Endothelial cell of umbilical vein (primary cell): ENCODE data around the gene ULBP3. TPM values are rescaled to one million over a fixed set of nuclear protein-coding genes. Genes with fewer than 3 reads are reported as not detected.

Source experiments
- BruUV-seq: library from RNA; stranded (reverse); fragments of 400-500 nt; replicated peaks from 2 replicates; lab custom pipeline; 2021; lab: Mats Ljungman, UMichigan
- CTCF ChIA-PET: fragments of 300-600, 350-600 bp; sonication (Branson Sonifier 250); formaldehyde crosslinking; loops from one replicate; lab custom pipeline; 2021; ENCODE audit warnings: antibody characterized with exemption, inconsistent platforms; lab: Charles Lee
- POLR2A ChIA-PET: fragments of 300-600, 350-600 bp; sonication (Branson Sonifier 250); formaldehyde crosslinking; loops from one replicate; lab custom pipeline; 2021; ENCODE audit warnings: antibody characterized with exemption, inconsistent platforms; lab: Charles Lee
- DNase-seq: peaks from one replicate; pipeline ENCODE4 v3.0.0-alpha.2; 2011; ENCODE audit warnings: low read depth, low spot score
- FAIRE-seq: peaks from 2 replicates; lab custom pipeline; 2011; peaks lifted over from hg19 to GRCh38; lab: Jason Lieb, UNC
- H2AFZ ChIP-seq: 2 replicates; pipeline ENCODE4 v1.6.0; 2012; ENCODE audit warnings: low read depth, low read length, control low read depth, inconsistent platforms
- H3K27ac ChIP-seq: 2 replicates; pipeline ENCODE4 v1.5.1; 2011; ENCODE audit warnings: low read depth, mild to moderate bottlenecking, control low read depth, low read length, moderate library complexity; ENCODE audit not compliant: insufficient read depth
- H3K27me3 ChIP-seq, 2 experiments: 2 replicates each; pipeline versions ENCODE4 v1.6.0 to v1.6.1; 2011; ENCODE audit warnings: low read length in 2 of 2, mixed read lengths in 1 of 2; ENCODE audit not compliant: control insufficient read depth in 2 of 2, insufficient read depth in 2 of 2
- H3K36me3 ChIP-seq, 2 experiments: 2 replicates in 1 of 2; 3 replicates in 1 of 2; pipeline ENCODE4 v1.5.1; 2011; ENCODE audit warnings: low read length in 2 of 2, mild to moderate bottlenecking in 1 of 2, moderate library complexity in 1 of 2; ENCODE audit not compliant: control insufficient read depth in 2 of 2, insufficient read depth in 2 of 2; ENCODE audit errors: extremely low read depth in 1 of 2
- H3K4me1 ChIP-seq: 3 replicates; pipeline ENCODE4 v1.5.1; 2011; ENCODE audit warnings: mild to moderate bottlenecking, low read length; ENCODE audit not compliant: control insufficient read depth, insufficient read depth; ENCODE audit errors: extremely low read depth
- H3K4me2 ChIP-seq: 2 replicates; pipeline ENCODE4 v1.6.1; 2011; ENCODE audit warnings: low read length, control low read depth, mixed read lengths; ENCODE audit not compliant: insufficient read depth
- H3K4me3 ChIP-seq, 3 experiments: fragments of 200-600 bp in 1 of 3; sonication (generic), shearing (Covaris generic) in 1 of 3; replicated peaks in 1 of 3; 2 replicates each; pipeline ENCODE4 v1.5.1; 2011 to 2016; ENCODE audit warnings: control low read depth in 3 of 3, low read length in 3 of 3, mild to moderate bottlenecking in 2 of 3, inconsistent platforms in 1 of 3, low read depth in 1 of 3, moderate library complexity in 1 of 3; ENCODE audit not compliant: insufficient read depth in 1 of 3
- H3K79me2 ChIP-seq: 2 replicates; pipeline ENCODE4 v1.6.0; 2012; ENCODE audit warnings: low read length, inconsistent platforms; ENCODE audit not compliant: control insufficient read depth, insufficient read depth
- H3K9ac ChIP-seq: replicated peaks from 2 replicates; pipeline ENCODE3; 2011; ENCODE audit warnings: low read length, control low read depth; ENCODE audit not compliant: insufficient read depth; ENCODE audit errors: extremely low read depth
- H3K9me1 ChIP-seq: replicated peaks from 3 replicates; pipeline ENCODE4 v1.6.0; 2011; ENCODE audit warnings: mild to moderate bottlenecking, low read length; ENCODE audit not compliant: control insufficient read depth, insufficient read depth; ENCODE audit errors: extremely low read depth
- H3K9me3 ChIP-seq: replicated peaks from 2 replicates; pipeline ENCODE4 v1.5.1; 2012; ENCODE audit warnings: low read length, inconsistent platforms; ENCODE audit not compliant: control insufficient read depth, insufficient read depth
- H4K20me1 ChIP-seq: replicated peaks from 2 replicates; pipeline ENCODE3; 2011; ENCODE audit warnings: mild to moderate bottlenecking, low read length; ENCODE audit not compliant: control insufficient read depth, insufficient read depth; ENCODE audit errors: extremely low read depth
- FOS ChIP-seq: IDR thresholded peaks from 2 replicates; pipeline ENCODE4 v1.6.1; 2011; ENCODE audit warnings: mild to moderate bottlenecking, low read length, moderate library complexity, borderline replicate concordance; ENCODE audit not compliant: insufficient read depth
- GATA2 ChIP-seq: IDR thresholded peaks from 2 replicates; pipeline ENCODE4 v1.7.0; 2011; ENCODE audit warnings: low read depth, mild to moderate bottlenecking, moderate library complexity, mixed read lengths, low read length; ENCODE audit not compliant: insufficient read length, insufficient read depth
- JUN ChIP-seq: IDR thresholded peaks from 2 replicates; pipeline ENCODE4 v1.6.1; 2011; ENCODE audit warnings: borderline replicate concordance, low read depth; ENCODE audit not compliant: insufficient read length, insufficient read depth
- MYC ChIP-seq: IDR thresholded peaks from one replicate; pipeline ENCODE4 v1.6.1; 2011; ENCODE audit warnings: mild to moderate bottlenecking, low read depth, low read length
- POLR2AphosphoS5 ChIP-seq: IDR thresholded peaks from 2 replicates; pipeline ENCODE4 v1.6.1; 2012; ENCODE audit warnings: low read depth, mild to moderate bottlenecking, control low read depth, low read length, moderate library complexity; ENCODE audit not compliant: insufficient read depth
- dilution Hi-C: fragments of 300-500 bp; cut with MboI; formaldehyde crosslinking; loops from one replicate; pipeline ENCODE4 v1.15.0; 2019; ENCODE audit warnings: low sequenced_read_pairs; ENCODE audit not compliant: extremely low pct_ligation_motif_present
- intact Hi-C: fragments of 100-400 bp; cut with micrococcal nuclease; formaldehyde crosslinking; loops from one replicate; pipeline ENCODE4 v1.10.0; 2022
- polyA plus RNA-seq, 4 experiments: library from polyadenylated mRNA; depleted of rRNA in 3 of 4; stranded (reverse) in 3 of 4; unstranded in 1 of 4; fragments of >200 nt; gene quantifications; 2 replicates each; pipeline versions ENCODE4 v1.2.1 to v1.2.3, GENCODE V29; 2011 to 2012; ENCODE audit warnings: missing spikeins in 1 of 4
- total RNA-seq: library from RNA; stranded (reverse); gene quantifications from 2 replicates; pipeline ENCODE4 v1.2.3, GENCODE V29; 2021
- TF ChIP-seq, protein P1 (sequence below), 2 donors: IDR thresholded peaks; 1 replicate in 1 of 2; 2 replicates in 1 of 2; pipeline ENCODE4 v1.5.1; 2011; ENCODE audit warnings: low read length in 2 of 2, mild to moderate bottlenecking in 2 of 2, moderate library complexity in 2 of 2, control low read depth in 1 of 2, inconsistent platforms in 1 of 2, low read depth in 1 of 2; ENCODE audit not compliant: insufficient read depth in 1 of 2; ENCODE audit errors: extremely low read depth in 1 of 2
- TF ChIP-seq, protein P2 (sequence below): IDR thresholded peaks from 2 replicates; pipeline ENCODE4 v1.6.1; 2011; ENCODE audit not compliant: insufficient read depth, insufficient read length

ULBP3 gene
- total and polyA plus RNA-seq, 2 donors (not counting 3 experiments of a cell fraction or from before 2014, with no cell fraction given): 7.1 to 12.8 TPM

DNA sequence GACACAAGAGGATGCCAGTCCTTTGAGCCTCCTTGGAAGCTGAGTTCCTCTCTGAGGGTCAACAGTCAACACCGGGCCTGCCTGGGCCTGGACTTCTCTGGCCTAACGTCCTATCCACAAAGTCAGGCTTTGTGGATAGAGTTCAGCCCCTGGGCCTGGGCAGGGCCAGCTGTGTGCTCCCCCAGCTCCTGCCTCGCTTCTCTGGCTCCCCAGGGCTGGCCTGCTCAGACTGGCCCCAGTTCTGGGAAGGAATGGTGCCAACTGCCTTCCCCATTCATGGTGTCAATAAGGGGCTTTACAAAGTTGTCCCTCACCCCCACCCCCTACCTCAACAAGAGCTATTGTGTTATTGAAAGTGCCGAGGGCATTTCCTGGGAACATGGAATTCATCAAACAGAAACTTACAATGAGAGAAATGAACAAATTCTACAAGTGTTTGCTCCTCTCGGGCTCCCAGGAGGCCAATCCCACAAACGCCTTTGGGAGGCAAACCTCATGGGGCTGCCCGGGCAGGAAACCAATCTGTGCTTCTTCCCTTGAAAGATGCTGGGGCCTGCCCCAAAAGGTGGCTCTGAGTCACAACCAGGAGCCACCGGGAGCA lies 47.4 kb upstream of the ULBP3 start:
- Histone ChIP-seq H3K4me3 (no peak overlapping the region), H4K20me1 (no peaks in the 10 kb centered on the region), H3K36me3 (no peaks in the 10 kb centered on the region), H3K9me3 (no peaks in the 10 kb centered on the region), H3K4me1 (no peaks in the 10 kb centered on the region), H3K4me2 (no peak overlapping the region), H2AFZ (no peak overlapping the region), H3K9me1 (no peaks in the 10 kb centered on the region), H3K79me2 (no peaks in the 10 kb centered on the region), H3K27ac (no peak overlapping the region), H3K27me3 (no peaks in the 10 kb centered on the region), H3K9ac (no peak overlapping the region)
- no TSS peak for BruUV-seq
- intact Hi-C loops (no loop called here), dilution Hi-C loops (no loop called here)
- no peak for FAIRE-seq
- DNase-seq: no peak
- TF ChIP-seq POLR2AphosphoS5 (no peak), JUN (no peak), GATA2 (no peak)
- POLR2A ChIA-PET: no interaction called here
- CTCF ChIA-PET: no interaction called here

DNA sequence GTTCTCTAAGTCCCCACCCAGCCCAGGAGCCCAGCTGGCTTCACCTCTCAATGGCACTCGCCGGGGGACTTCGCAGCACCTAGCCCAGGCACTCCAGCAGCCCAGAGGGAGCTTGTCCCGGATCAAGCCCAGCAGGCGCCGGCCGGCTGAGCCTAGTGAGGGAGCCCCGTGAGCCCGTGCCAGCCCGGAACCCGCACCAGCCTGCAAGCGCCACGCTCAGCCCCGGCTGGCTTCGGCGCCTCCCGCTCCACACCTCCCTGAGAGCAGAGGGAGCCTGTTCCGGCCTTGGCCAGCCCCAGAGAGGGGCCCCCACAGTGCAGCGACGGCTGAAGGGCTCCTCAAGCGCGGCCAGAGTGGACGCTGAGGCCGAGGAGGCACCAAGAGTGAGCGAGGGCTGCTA lies 46.8 kb upstream of the ULBP3 start:
- CTCF ChIA-PET: no interaction called here
- no peaks in the 10 kb centered on the region for H3K4me1 ChIP-seq
- dilution Hi-C loops: no loop called here

More for the DNA sequence above, 46.8 kb upstream of the ULBP3 start:
- DNase-seq: no peak
- Histone ChIP-seq H3K4me3 (no peak overlapping the region), H3K9me1 (no peaks in the 10 kb centered on the region), H3K9ac (no peak overlapping the region), H3K79me2 (no peaks in the 10 kb centered on the region), H2AFZ (no peak overlapping the region), H3K9me3 (no peaks in the 10 kb centered on the region), H3K27ac (no peak overlapping the region), H3K27me3 (no peaks in the 10 kb centered on the region), H3K36me3 (no peaks in the 10 kb centered on the region), H4K20me1 (no peaks in the 10 kb centered on the region), H3K4me2 (no peak overlapping the region)
- POLR2A ChIA-PET: no interaction called here
- no TSS peak for BruUV-seq
- intact Hi-C loops: no loop called here
- TF ChIP-seq JUN (no peak), GATA2 (no peak), MYC (no peak), FOS (no peak)
- TF ChIP-seq, protein P1, sequence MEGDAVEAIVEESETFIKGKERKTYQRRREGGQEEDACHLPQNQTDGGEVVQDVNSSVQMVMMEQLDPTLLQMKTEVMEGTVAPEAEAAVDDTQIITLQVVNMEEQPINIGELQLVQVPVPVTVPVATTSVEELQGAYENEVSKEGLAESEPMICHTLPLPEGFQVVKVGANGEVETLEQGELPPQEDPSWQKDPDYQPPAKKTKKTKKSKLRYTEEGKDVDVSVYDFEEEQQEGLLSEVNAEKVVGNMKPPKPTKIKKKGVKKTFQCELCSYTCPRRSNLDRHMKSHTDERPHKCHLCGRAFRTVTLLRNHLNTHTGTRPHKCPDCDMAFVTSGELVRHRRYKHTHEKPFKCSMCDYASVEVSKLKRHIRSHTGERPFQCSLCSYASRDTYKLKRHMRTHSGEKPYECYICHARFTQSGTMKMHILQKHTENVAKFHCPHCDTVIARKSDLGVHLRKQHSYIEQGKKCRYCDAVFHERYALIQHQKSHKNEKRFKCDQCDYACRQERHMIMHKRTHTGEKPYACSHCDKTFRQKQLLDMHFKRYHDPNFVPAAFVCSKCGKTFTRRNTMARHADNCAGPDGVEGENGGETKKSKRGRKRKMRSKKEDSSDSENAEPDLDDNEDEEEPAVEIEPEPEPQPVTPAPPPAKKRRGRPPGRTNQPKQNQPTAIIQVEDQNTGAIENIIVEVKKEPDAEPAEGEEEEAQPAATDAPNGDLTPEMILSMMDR (IDR thresholded peaks at IDR 0.05; ENCODE audit: extremely low read depth in 1 of 2, insufficient read depth in 1 of 2, low read depth in 1 of 2, low read length in 2 of 2): no peak
- TF ChIP-seq, protein P2, sequence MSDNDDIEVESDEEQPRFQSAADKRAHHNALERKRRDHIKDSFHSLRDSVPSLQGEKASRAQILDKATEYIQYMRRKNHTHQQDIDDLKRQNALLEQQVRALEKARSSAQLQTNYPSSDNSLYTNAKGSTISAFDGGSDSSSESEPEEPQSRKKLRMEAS: no peak
- no peak for FAIRE-seq
